ENCODE data around the gene ZRANB1.

- TF ChIP-seq, protein P1, sequence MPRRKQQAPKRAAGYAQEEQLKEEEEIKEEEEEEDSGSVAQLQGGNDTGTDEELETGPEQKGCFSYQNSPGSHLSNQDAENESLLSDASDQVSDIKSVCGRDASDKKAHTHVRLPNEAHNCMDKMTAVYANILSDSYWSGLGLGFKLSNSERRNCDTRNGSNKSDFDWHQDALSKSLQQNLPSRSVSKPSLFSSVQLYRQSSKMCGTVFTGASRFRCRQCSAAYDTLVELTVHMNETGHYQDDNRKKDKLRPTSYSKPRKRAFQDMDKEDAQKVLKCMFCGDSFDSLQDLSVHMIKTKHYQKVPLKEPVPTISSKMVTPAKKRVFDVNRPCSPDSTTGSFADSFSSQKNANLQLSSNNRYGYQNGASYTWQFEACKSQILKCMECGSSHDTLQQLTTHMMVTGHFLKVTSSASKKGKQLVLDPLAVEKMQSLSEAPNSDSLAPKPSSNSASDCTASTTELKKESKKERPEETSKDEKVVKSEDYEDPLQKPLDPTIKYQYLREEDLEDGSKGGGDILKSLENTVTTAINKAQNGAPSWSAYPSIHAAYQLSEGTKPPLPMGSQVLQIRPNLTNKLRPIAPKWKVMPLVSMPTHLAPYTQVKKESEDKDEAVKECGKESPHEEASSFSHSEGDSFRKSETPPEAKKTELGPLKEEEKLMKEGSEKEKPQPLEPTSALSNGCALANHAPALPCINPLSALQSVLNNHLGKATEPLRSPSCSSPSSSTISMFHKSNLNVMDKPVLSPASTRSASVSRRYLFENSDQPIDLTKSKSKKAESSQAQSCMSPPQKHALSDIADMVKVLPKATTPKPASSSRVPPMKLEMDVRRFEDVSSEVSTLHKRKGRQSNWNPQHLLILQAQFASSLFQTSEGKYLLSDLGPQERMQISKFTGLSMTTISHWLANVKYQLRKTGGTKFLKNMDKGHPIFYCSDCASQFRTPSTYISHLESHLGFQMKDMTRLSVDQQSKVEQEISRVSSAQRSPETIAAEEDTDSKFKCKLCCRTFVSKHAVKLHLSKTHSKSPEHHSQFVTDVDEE (CRISPR knock-in tag; IDR thresholded peaks at IDR 0.05), result no peak
- TF ChIP-seq GLIS3 (CRISPR knock-in tag; IDR thresholded peaks at IDR 0.05) (no peak), TOX (CRISPR knock-in tag; IDR thresholded peaks at IDR 0.05; ENCODE audit: borderline replicate concordance) (no peak)
These were observed 86.2 kb downstream of the ZRANB1 start for GRCh38 chr10:125027871-125028869.

Data from SK-N-SH treated with all-trans-retinoic acid at 6 μM for 48 hours (cell line).